Measurements from ENCODE around the gene AGRP. TPM values are rescaled to one million over a fixed set of nuclear protein-coding genes. Genes with fewer than 3 reads are reported as not detected.

AGRP gene
- total RNA-seq, 2 experiments from 2014 or later = not detected

- POLR2A ChIA-PET = no interaction called here
- intact Hi-C loops (cut with DNase I, micrococcal nuclease) = loop anchor here in 1 of 2 experiments (10.0 kb wide), 1 partner anchor 310 kb away; no protein-coding TSS in a partner anchor
These were observed 28.5 kb downstream of the AGRP start for GRCh38 chr16:67454852-67455251.

GRCh38 chr16:67454104-67454503 is 29.2 kb downstream of the AGRP start:
- Histone ChIP-seq H3K4me3 (ENCODE audit: low read length) (no peak overlapping the region), H3K27ac (ENCODE audit: low read depth in 1 of 2, low read length in 2 of 2) (no peak overlapping the region), H3K4me1 (ENCODE audit: insufficient read depth, low read length) (no peaks in the 10 kb centered on the region), H3K9me3 (ENCODE audit: control insufficient read depth in 1 of 2, insufficient read depth in 1 of 2, low read length in 2 of 2) (no peaks in the 10 kb centered on the region), H3K36me3 (ENCODE audit: insufficient read depth, low read length) (peaks cover 53% of the 10 kb centered on the region), H3K27me3 (ENCODE audit: control insufficient read depth in 1 of 2, insufficient read depth in 2 of 2, low read length in 2 of 2) (no peaks in the 10 kb centered on the region)
- Mint-ChIP-seq H3K9me3 (no peaks in the 10 kb centered on the region), H3K27ac (peak overlapping the region; percentile 37), H3K27me3 (no peaks in the 10 kb centered on the region), H3K36me3 (ENCODE audit: low read depth) (peaks cover 60% of the 10 kb centered on the region), H3K4me1 (ENCODE audit: low read depth) (peaks cover 16% of the 10 kb centered on the region), H3K4me3 (peak overlapping the region; percentile 7)
- DNase-seq = no peak
- ChIA-PET CTCF (no interaction called here), POLR2A (no interaction called here)
- no peak for TF ChIP-seq CTCF (IDR thresholded peaks at IDR 0.05)
- intact Hi-C loops (cut with DNase I, micrococcal nuclease) = loop anchor here in 1 of 2 experiments (10.0 kb wide), 1 partner anchor 309 kb away; no protein-coding TSS in a partner anchor
- ATAC-seq (ENCODE audit: poor library complexity) = no peak

More at GRCh38 chr16:67454852-67455251, 28.5 kb downstream of the AGRP start:
- Mint-ChIP-seq H3K27me3 (no peaks in the 10 kb centered on the region), H3K4me1 (ENCODE audit: low read depth) (peaks cover 16% of the 10 kb centered on the region), H3K27ac (no peak overlapping the region), H3K36me3 (ENCODE audit: low read depth) (peaks cover 52% of the 10 kb centered on the region), H3K4me3 (no peak overlapping the region), H3K9me3 (no peaks in the 10 kb centered on the region)
- CTCF ChIA-PET = no interaction called here
- Histone ChIP-seq H3K9me3 (ENCODE audit: control insufficient read depth in 1 of 2, insufficient read depth in 1 of 2, low read length in 2 of 2) (no peaks in the 10 kb centered on the region), H3K4me3 (ENCODE audit: low read length) (no peak overlapping the region), H3K27ac (ENCODE audit: low read depth in 1 of 2, low read length in 2 of 2) (no peak overlapping the region), H3K36me3 (ENCODE audit: insufficient read depth, low read length) (peaks cover 50% of the 10 kb centered on the region), H3K4me1 (ENCODE audit: insufficient read depth, low read length) (peaks cover 6% of the 10 kb centered on the region), H3K27me3 (ENCODE audit: control insufficient read depth in 1 of 2, insufficient read depth in 2 of 2, low read length in 2 of 2) (no peaks in the 10 kb centered on the region)
- no peak for TF ChIP-seq CTCF (IDR thresholded peaks at IDR 0.05)
- no peak for ATAC-seq (ENCODE audit: poor library complexity)
- DNase-seq = no peak

- no peak for ATAC-seq (ENCODE audit: poor library complexity)
- no peak for TF ChIP-seq CTCF (IDR thresholded peaks at IDR 0.05)
- Mint-ChIP-seq H3K27me3 (no peaks in the 10 kb centered on the region), H3K36me3 (ENCODE audit: low read depth) (peaks cover 69% of the 10 kb centered on the region), H3K4me3 (no peak overlapping the region), H3K27ac (no peak overlapping the region), H3K9me3 (no peaks in the 10 kb centered on the region), H3K4me1 (ENCODE audit: low read depth) (peaks cover 9% of the 10 kb centered on the region)
- H3K27ac ChIP-seq (ENCODE audit: low read depth in 1 of 2, low read length in 2 of 2) = no peak overlapping the region
- ChIA-PET CTCF (no interaction called here), POLR2A (no interaction called here)
- H3K9me3 ChIP-seq (ENCODE audit: control insufficient read depth in 1 of 2, insufficient read depth in 1 of 2, low read length in 2 of 2) = peaks cover 0 to 4% of the 10 kb centered on the region in 2 experiments
- intact Hi-C loops (cut with DNase I, micrococcal nuclease) = loop anchor here in 1 of 2 experiments (10.0 kb wide), 1 partner anchor 307 kb away; no protein-coding TSS in a partner anchor
- DNase-seq = no peak
- no peaks in the 10 kb centered on the region for H3K27me3 ChIP-seq (ENCODE audit: control insufficient read depth in 1 of 2, insufficient read depth in 2 of 2, low read length in 2 of 2)
- no peak overlapping the region for H3K4me3 ChIP-seq (ENCODE audit: low read length)
- no peaks in the 10 kb centered on the region for H3K4me1 ChIP-seq (ENCODE audit: insufficient read depth, low read length)
- peaks cover 55% of the 10 kb centered on the region for H3K36me3 ChIP-seq (ENCODE audit: insufficient read depth, low read length)
These were observed 31.5 kb downstream of the AGRP start for GRCh38 chr16:67451704-67452435.

Data from CD4-positive, alpha-beta T cell (primary cell).